ENCODE data around the gene PANK2.

The PANK2 gene

DNA sequence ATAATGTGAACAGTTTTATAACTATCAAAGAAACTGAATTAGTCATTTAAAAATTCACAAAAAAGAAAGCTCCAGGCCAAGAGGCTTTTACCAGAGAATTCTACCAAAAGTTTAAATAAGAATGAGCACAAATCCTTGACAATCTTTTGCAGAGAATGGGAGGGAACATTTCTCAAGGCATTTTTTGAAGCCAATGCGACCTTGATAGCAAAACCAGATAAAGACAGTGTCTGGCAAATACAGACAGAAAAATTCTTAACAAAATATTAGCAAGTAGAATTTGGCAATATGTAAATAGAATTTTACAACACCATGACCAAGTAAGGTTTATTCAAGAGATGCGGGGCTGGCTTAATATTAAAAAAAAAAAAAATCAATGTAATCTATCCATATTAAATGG lies 84.5 kb downstream of the PANK2 start:
- no peak overlapping the region for H3K4me3 ChIP-seq (ENCODE audit: severe bottlenecking)
- H3K9me3 ChIP-seq (ENCODE audit: severe bottlenecking), result peaks cover 4% of the 10 kb centered on the region
- peaks cover 24% of the 10 kb centered on the region for H3K36me3 ChIP-seq (ENCODE audit: low read depth)
- DNase-seq (ENCODE audit: low spot score) (no peak), ATAC-seq (ENCODE audit: low read depth) (no peak)
- no peaks in the 10 kb centered on the region for H3K27me3 ChIP-seq (ENCODE audit: insufficient read depth, poor library complexity, severe bottlenecking)
- no peaks in the 10 kb centered on the region for H3K4me1 ChIP-seq (ENCODE audit: insufficient read depth, poor library complexity, severe bottlenecking)
- no peak overlapping the region for H3K27ac ChIP-seq (ENCODE audit: poor library complexity, severe bottlenecking)
- TF ChIP-seq, protein P1, sequence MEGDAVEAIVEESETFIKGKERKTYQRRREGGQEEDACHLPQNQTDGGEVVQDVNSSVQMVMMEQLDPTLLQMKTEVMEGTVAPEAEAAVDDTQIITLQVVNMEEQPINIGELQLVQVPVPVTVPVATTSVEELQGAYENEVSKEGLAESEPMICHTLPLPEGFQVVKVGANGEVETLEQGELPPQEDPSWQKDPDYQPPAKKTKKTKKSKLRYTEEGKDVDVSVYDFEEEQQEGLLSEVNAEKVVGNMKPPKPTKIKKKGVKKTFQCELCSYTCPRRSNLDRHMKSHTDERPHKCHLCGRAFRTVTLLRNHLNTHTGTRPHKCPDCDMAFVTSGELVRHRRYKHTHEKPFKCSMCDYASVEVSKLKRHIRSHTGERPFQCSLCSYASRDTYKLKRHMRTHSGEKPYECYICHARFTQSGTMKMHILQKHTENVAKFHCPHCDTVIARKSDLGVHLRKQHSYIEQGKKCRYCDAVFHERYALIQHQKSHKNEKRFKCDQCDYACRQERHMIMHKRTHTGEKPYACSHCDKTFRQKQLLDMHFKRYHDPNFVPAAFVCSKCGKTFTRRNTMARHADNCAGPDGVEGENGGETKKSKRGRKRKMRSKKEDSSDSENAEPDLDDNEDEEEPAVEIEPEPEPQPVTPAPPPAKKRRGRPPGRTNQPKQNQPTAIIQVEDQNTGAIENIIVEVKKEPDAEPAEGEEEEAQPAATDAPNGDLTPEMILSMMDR (IDR thresholded peaks at IDR 0.05; ENCODE audit: poor library complexity, severe bottlenecking), result no peak

- ATAC-seq (ENCODE audit: low read depth) (no peak), DNase-seq (ENCODE audit: low spot score) (no peak)
- TF ChIP-seq, protein P1 (IDR thresholded peaks at IDR 0.05; ENCODE audit: poor library complexity, severe bottlenecking), result no peak
- Histone ChIP-seq H3K36me3 (ENCODE audit: low read depth) (peaks cover 32% of the 10 kb centered on the region), H3K4me1 (ENCODE audit: insufficient read depth, poor library complexity, severe bottlenecking) (peaks cover 12% of the 10 kb centered on the region), H3K9me3 (ENCODE audit: severe bottlenecking) (peaks cover 4% of the 10 kb centered on the region), H3K27ac (ENCODE audit: poor library complexity, severe bottlenecking) (no peak overlapping the region), H3K27me3 (ENCODE audit: insufficient read depth, poor library complexity, severe bottlenecking) (no peaks in the 10 kb centered on the region), H3K4me3 (ENCODE audit: severe bottlenecking) (no peak overlapping the region)
These were observed 87.3 kb downstream of the PANK2 start for GRCh38 chr20:3976511-3976910.
